AG04449 (cell line): ENCODE results near the gene TTC12.

Experiments used
- CTCF ChIA-PET: fragments of 350-600 bp; formaldehyde crosslinking; extraction: SDS; loops from one replicate; lab custom pipeline; 2021; ENCODE audit warnings: antibody characterized with exemption; lab: Yijun Ruan, JAX
- POLR2A ChIA-PET: fragments of 400-600, 350-600 bp; formaldehyde crosslinking; extraction: SDS; loops from one replicate; lab custom pipeline; 2020; ENCODE audit warnings: antibody characterized with exemption, inconsistent platforms; lab: Yijun Ruan, JAX
- DNase-seq: peaks from one replicate; pipeline ENCODE4 v3.0.0-alpha.2; 2010; ENCODE audit warnings: low read depth, low spot score
- H3K4me3 ChIP-seq: 2 replicates; pipeline ENCODE4 v1.5.1; 2011; ENCODE audit warnings: low read depth, mild to moderate bottlenecking, control low read depth, low read length
- CTCF ChIP-seq: IDR thresholded peaks from one replicate; pipeline ENCODE4 v1.5.1; 2011; ENCODE audit warnings: mild to moderate bottlenecking, moderate library complexity, low read length, control low read depth, inconsistent platforms; ENCODE audit not compliant: insufficient read depth; ENCODE audit errors: missing control alignments

The TTC12 gene

GRCh38 chr11:113329725-113330124, 15.3 kb downstream of the TTC12 start:
- no peak overlapping the region for H3K4me3 ChIP-seq
- POLR2A ChIA-PET: interaction anchor here (0.6 kb wide), 1 partner anchor 188 kb away, joined by 3 read pairs; no protein-coding TSS in a partner anchor
- no peak for TF ChIP-seq CTCF
- CTCF ChIA-PET: no interaction called here
- DNase-seq: no peak

GRCh38 chr11:113331441-113331840, 17.1 kb downstream of the TTC12 start:
- ChIA-PET POLR2A (no interaction called here), CTCF (no interaction called here)
- no peak for DNase-seq
- no peak for TF ChIP-seq CTCF
- no peak overlapping the region for H3K4me3 ChIP-seq

GRCh38 chr11:113332023-113332422, 17.6 kb downstream of the TTC12 start:
- no peak overlapping the region for H3K4me3 ChIP-seq
- DNase-seq: no peak
- TF ChIP-seq CTCF: no peak
- POLR2A ChIA-PET: no interaction called here
- CTCF ChIA-PET: no interaction called here

GRCh38 chr11:113332638-113333329, 18.4 kb downstream of the TTC12 start:
- no peak for TF ChIP-seq CTCF
- CTCF ChIA-PET: interaction anchor here (1.6 kb wide), 1 partner anchor 398 kb away, joined by 4 read pairs; no protein-coding TSS in a partner anchor
- POLR2A ChIA-PET: no interaction called here
- H3K4me3 ChIP-seq: no peak overlapping the region
- no peak for DNase-seq

- H3K4me3 ChIP-seq: no peak overlapping the region
- CTCF ChIA-PET: interaction anchor here (1.6 kb wide), 1 partner anchor 396 kb away, joined by 4 read pairs; no protein-coding TSS in a partner anchor
- POLR2A ChIA-PET: no interaction called here
- no peak for DNase-seq
- no peak for TF ChIP-seq CTCF
Measured at GRCh38 chr11:113334183-113334582, 19.8 kb downstream of the TTC12 start.

GRCh38 chr11:113338730-113339129, 24.3 kb downstream of the TTC12 start:
- ChIA-PET CTCF (no interaction called here), POLR2A (no interaction called here)
- no peak overlapping the region for H3K4me3 ChIP-seq
- TF ChIP-seq CTCF: no peak
- DNase-seq: no peak
